Measurements from ENCODE around the gene PDE6D. TPM values are rescaled to one million over a fixed set of nuclear protein-coding genes. Genes with fewer than 3 reads are reported as not detected.

The PDE6D gene
- total RNA-seq, 4 donors from 2014 or later = 13.0 to 25.3 (median 18.1) TPM

GRCh38 chr2:231745303-231746038 is 35.6 kb downstream of the PDE6D start:
- 78 to 81% methylated on average over 6 of the region's 6 CpGs for WGBS, 2 donors
- intact Hi-C loops (cut with DNase I; ENCODE audit: low total_unique reads) = no loop called here
- H3K4me3 ChIP-seq (ENCODE audit: low read depth, poor library complexity, severe bottlenecking) = no peak overlapping the region
- DNase-seq (ENCODE audit: low spot score in 2 of 2) = no peak
- TF ChIP-seq, protein P1, sequence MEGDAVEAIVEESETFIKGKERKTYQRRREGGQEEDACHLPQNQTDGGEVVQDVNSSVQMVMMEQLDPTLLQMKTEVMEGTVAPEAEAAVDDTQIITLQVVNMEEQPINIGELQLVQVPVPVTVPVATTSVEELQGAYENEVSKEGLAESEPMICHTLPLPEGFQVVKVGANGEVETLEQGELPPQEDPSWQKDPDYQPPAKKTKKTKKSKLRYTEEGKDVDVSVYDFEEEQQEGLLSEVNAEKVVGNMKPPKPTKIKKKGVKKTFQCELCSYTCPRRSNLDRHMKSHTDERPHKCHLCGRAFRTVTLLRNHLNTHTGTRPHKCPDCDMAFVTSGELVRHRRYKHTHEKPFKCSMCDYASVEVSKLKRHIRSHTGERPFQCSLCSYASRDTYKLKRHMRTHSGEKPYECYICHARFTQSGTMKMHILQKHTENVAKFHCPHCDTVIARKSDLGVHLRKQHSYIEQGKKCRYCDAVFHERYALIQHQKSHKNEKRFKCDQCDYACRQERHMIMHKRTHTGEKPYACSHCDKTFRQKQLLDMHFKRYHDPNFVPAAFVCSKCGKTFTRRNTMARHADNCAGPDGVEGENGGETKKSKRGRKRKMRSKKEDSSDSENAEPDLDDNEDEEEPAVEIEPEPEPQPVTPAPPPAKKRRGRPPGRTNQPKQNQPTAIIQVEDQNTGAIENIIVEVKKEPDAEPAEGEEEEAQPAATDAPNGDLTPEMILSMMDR (IDR thresholded peaks at IDR 0.05) = no peak
- no peak for TF ChIP-seq POLR2A (IDR thresholded peaks at IDR 0.05)

GRCh38 chr2:231743376-231744116 is 37.5 kb downstream of the PDE6D start:
- 59 to 69% methylated on average over 9 of the region's 9 CpGs for WGBS, 2 donors
- H3K4me3 ChIP-seq (ENCODE audit: low read depth, poor library complexity, severe bottlenecking) = no peak overlapping the region
- DNase-seq (ENCODE audit: low spot score in 2 of 2) = no peak
- intact Hi-C loops (cut with DNase I; ENCODE audit: low total_unique reads) = no loop called here
- TF ChIP-seq POLR2A (IDR thresholded peaks at IDR 0.05) = no peak
- TF ChIP-seq, protein P1 (IDR thresholded peaks at IDR 0.05) = no peak

- no peak for DNase-seq (ENCODE audit: low spot score in 2 of 2)
Observed at GRCh38 chr2:231737761-231738160, 43.3 kb downstream of the PDE6D start.

GRCh38 chr2:231732604-231733003 is 48.5 kb downstream of the PDE6D start:
- intact Hi-C loops (cut with DNase I; ENCODE audit: low total_unique reads) = no loop called here
- H3K4me3 ChIP-seq (ENCODE audit: low read depth, poor library complexity, severe bottlenecking) = no peak overlapping the region
- WGBS, 2 donors = 84 to 91% methylated on average over 4 of the region's 4 CpGs
- TF ChIP-seq POLR2A (IDR thresholded peaks at IDR 0.05) = no peak
- TF ChIP-seq, protein P1 (IDR thresholded peaks at IDR 0.05) = no peak
- no peak for DNase-seq (ENCODE audit: low spot score in 2 of 2)

More at GRCh38 chr2:231737761-231738160, 43.3 kb downstream of the PDE6D start:
- intact Hi-C loops (cut with DNase I; ENCODE audit: low total_unique reads) = no loop called here
- 94% methylated on average over 7 of the region's 7 CpGs for WGBS, 2 donors
- TF ChIP-seq, protein P1 (IDR thresholded peaks at IDR 0.05) = no peak
- no peak for TF ChIP-seq POLR2A (IDR thresholded peaks at IDR 0.05)
- no peak overlapping the region for H3K4me3 ChIP-seq (ENCODE audit: low read depth, poor library complexity, severe bottlenecking)

DNA sequence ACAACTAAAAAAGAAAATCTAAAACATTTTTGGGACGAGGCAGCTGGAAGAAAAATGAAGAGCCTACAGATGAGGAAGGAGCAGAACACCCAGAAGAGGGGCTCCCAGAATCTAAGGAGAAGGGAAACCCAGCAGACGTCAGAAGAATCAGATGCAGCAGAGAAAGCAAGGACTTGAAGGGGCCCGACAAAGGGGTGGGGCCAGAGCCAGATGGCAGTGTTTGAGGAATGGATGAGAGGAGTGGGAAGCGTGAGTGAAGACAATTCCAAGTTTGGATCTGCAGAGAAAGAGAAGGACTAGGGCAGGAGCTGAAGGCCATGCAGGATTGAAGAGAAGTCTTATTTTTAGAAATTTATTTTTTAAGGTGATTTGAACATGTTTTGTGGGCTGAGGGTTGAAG is 53.5 kb downstream of the PDE6D start:
- TF ChIP-seq POLR2A (IDR thresholded peaks at IDR 0.05) = no peak
- TF ChIP-seq, protein P1 (IDR thresholded peaks at IDR 0.05) = no peak
- no peak for DNase-seq (ENCODE audit: low spot score in 2 of 2)
- H3K4me3 ChIP-seq (ENCODE audit: low read depth, poor library complexity, severe bottlenecking) = no peak overlapping the region
- WGBS, 2 donors = 62 to 73% methylated on average over 4 of the region's 4 CpGs
- intact Hi-C loops (cut with DNase I; ENCODE audit: low total_unique reads) = no loop called here

Data from lower leg skin (tissue), 4 donors.